Occipital lobe (tissue), 2 donors: ENCODE measurements around the gene IPPK. TPM values are rescaled to one million over a fixed set of nuclear protein-coding genes. Genes with fewer than 3 reads are reported as not detected.

Experiments used
- DNase-seq: peaks from one replicate; lab custom pipeline; 2025; lab: John Stamatoyannopoulos, UW
- total RNA-seq: library from RNA; depleted of rRNA; stranded (reverse); fragments of >200 nt; gene quantifications from one replicate; pipeline ENCODE4 v1.2.3, GENCODE V29; 2014

Gene IPPK
- total RNA-seq, 1 donor from 2014 or later: 16.1 TPM

GRCh38 chr9:92615790-92616189 is 54.1 kb downstream of the IPPK start:
- DNase-seq: no peak

GRCh38 chr9:92614763-92615461 is 55.0 kb downstream of the IPPK start:
- no peak for DNase-seq

GRCh38 chr9:92614123-92614510 is 55.8 kb downstream of the IPPK start:
- no peak for DNase-seq

GRCh38 chr9:92613268-92614122 is 56.4 kb downstream of the IPPK start:
- DNase-seq: no peak

- no peak for DNase-seq
These were observed 57.1 kb downstream of the IPPK start for GRCh38 chr9:92612816-92613215.

- DNase-seq: no peak
These were observed 57.6 kb downstream of the IPPK start for GRCh38 chr9:92612292-92612691.

GRCh38 chr9:92611621-92612285 is 58.2 kb downstream of the IPPK start:
- no peak for DNase-seq

- DNase-seq: no peak
These were observed 59.2 kb downstream of the IPPK start for GRCh38 chr9:92610470-92611420.

GRCh38 chr9:92608909-92609445 is 61.0 kb downstream of the IPPK start:
- DNase-seq: peak; percentile 38

GRCh38 chr9:92608241-92608908 is 61.6 kb downstream of the IPPK start:
- no peak for DNase-seq

GRCh38 chr9:92607773-92608172 is 62.2 kb downstream of the IPPK start:
- no peak for DNase-seq

GRCh38 chr9:92607088-92607487 is 62.8 kb downstream of the IPPK start:
- DNase-seq: no peak

- DNase-seq: no peak
These were observed 64.7 kb downstream of the IPPK start for GRCh38 chr9:92605224-92605623.

GRCh38 chr9:92603990-92604389 is 65.9 kb downstream of the IPPK start:
- DNase-seq: no peak

GRCh38 chr9:92603100-92603499 is 66.8 kb downstream of the IPPK start:
- no peak for DNase-seq

- no peak for DNase-seq
These were observed 67.5 kb downstream of the IPPK start for GRCh38 chr9:92602413-92602812.

GRCh38 chr9:92601451-92601850 is 68.5 kb downstream of the IPPK start:
- DNase-seq: no peak

- no peak for DNase-seq
These were observed 69.3 kb downstream of the IPPK start for GRCh38 chr9:92600462-92601261.

GRCh38 chr9:92599938-92600461 is 69.9 kb downstream of the IPPK start:
- no peak for DNase-seq
